GM12878 (cell line): ENCODE measurements around the gene ZCCHC17. TPM values are rescaled to one million over a fixed set of nuclear protein-coding genes. Genes with fewer than 3 reads are reported as not detected.

Source experiments
- ATAC-seq: fragments of 200-7000 bp; cut with Tn5 transposase; 3 replicates; pipeline ENCODE4 v1.9.1; 2020; ENCODE audit warnings: mild to moderate bottlenecking, moderate library complexity
- BruUV-seq: library from RNA; stranded (reverse); fragments of 400-500 nt; replicated peaks from 2 replicates; lab custom pipeline; 2021; lab: Mats Ljungman, UMichigan
- CTCF ChIA-PET: fragments of 300-600 bp; sonication (Branson Sonifier 250); formaldehyde crosslinking; extraction: SDS; loops from one replicate; lab custom pipeline; 2021; ENCODE audit warnings: inconsistent platforms; lab: Yijun Ruan, JAX
- POLR2A ChIA-PET: fragments of 350-600 bp; formaldehyde crosslinking; extraction: SDS; loops from one replicate; lab custom pipeline; 2021; ENCODE audit warnings: inconsistent platforms; lab: Charles Lee
- RAD21 ChIA-PET: fragments of 300-600 bp; sonication (Branson Sonifier 250); formaldehyde crosslinking; loops from one replicate; lab custom pipeline; 2023; ENCODE audit warnings: antibody characterized with exemption; ENCODE audit not compliant: unreplicated experiment; lab: Charles Lee
- SMC1A ChIA-PET: fragments of 300-600 bp; sonication (Branson Sonifier 250); formaldehyde crosslinking; loops from one replicate; lab custom pipeline; 2023; ENCODE audit not compliant: unreplicated experiment, uncharacterized antibody; lab: Charles Lee
- DNase-seq: peaks from one replicate; pipeline ENCODE4 v3.0.0-alpha.2; 2011; ENCODE audit warnings: low read depth, low spot score
- FAIRE-seq: peaks from 3 replicates; lab custom pipeline; 2011; peaks lifted over from hg19 to GRCh38; lab: Jason Lieb, UNC
- H2AFZ ChIP-seq: 2 replicates; pipeline ENCODE4 v1.6.0; 2011; ENCODE audit warnings: low read depth, low read length, control low read depth; ENCODE audit not compliant: control insufficient read depth
- H3K27ac ChIP-seq: 2 replicates; pipeline ENCODE4 v1.5.1; 2011; ENCODE audit warnings: control low read depth; ENCODE audit not compliant: control insufficient read depth, insufficient read depth
- H3K27me3 ChIP-seq, 2 experiments: replicated peaks in 1 of 2; 2 replicates each; pipeline versions ENCODE4 v1.6.0 to v1.6.1; 2011; ENCODE audit warnings: low read length in 1 of 2; ENCODE audit not compliant: control insufficient read depth in 2 of 2, insufficient read depth in 2 of 2
- H3K36me3 ChIP-seq, 2 experiments: 2 replicates each; pipeline ENCODE4 v1.5.1; 2011; ENCODE audit warnings: low read length in 1 of 2; ENCODE audit not compliant: control insufficient read depth in 2 of 2, insufficient read depth in 2 of 2
- H3K4me1 ChIP-seq: 2 replicates; pipeline ENCODE4 v1.6.1; 2011; ENCODE audit warnings: mild to moderate bottlenecking, low read length, moderate library complexity, mixed read lengths; ENCODE audit not compliant: control insufficient read depth, insufficient read depth
- H3K4me2 ChIP-seq: 2 replicates; pipeline ENCODE4 v1.6.0; 2011; ENCODE audit warnings: control low read depth; ENCODE audit not compliant: control insufficient read depth, insufficient read depth
- H3K4me3 ChIP-seq: fragments of 200-600 bp; sonication (generic); 2 replicates; pipeline ENCODE4 v1.5.1; 2016
- H3K79me2 ChIP-seq: 2 replicates; pipeline ENCODE4 v1.6.0; 2011; ENCODE audit warnings: low read length; ENCODE audit not compliant: control insufficient read depth, insufficient read depth
- H3K9ac ChIP-seq: 2 replicates; pipeline ENCODE4 v1.8.0; 2011; ENCODE audit warnings: low read length, control low read depth, mixed read lengths; ENCODE audit not compliant: control insufficient read depth, insufficient read depth
- H3K9me3 ChIP-seq: replicated peaks from 3 replicates; pipeline ENCODE4 v1.5.1; 2011; ENCODE audit warnings: mild to moderate bottlenecking, low read length; ENCODE audit not compliant: control insufficient read depth, insufficient read depth
- H4K20me1 ChIP-seq: 2 replicates; pipeline ENCODE4 v1.6.0; 2011; ENCODE audit not compliant: control insufficient read depth, insufficient read depth
- CBFB ChIP-seq: IDR thresholded peaks from 2 replicates; pipeline ENCODE4 v1.6.1; 2016; ENCODE audit warnings: antibody characterized with exemption, low read depth
- E4F1 ChIP-seq: fragments of 450-650 bp; IDR thresholded peaks from 2 replicates; pipeline ENCODE4 v1.6.1; 2018; ENCODE audit warnings: borderline replicate concordance, mild to moderate bottlenecking; ENCODE audit not compliant: partially characterized antibody
- GABPA ChIP-seq: IDR thresholded peaks from 2 replicates; pipeline ENCODE4 v1.6.1; 2014; ENCODE audit warnings: antibody characterized with exemption, low read depth, mild to moderate bottlenecking, inconsistent platforms
- IKZF2 ChIP-seq, 2 experiments: fragments of 450-650 bp; IDR thresholded peaks; 2 replicates each; pipeline ENCODE4 v1.6.1; 2017; ENCODE audit warnings: mild to moderate bottlenecking in 2 of 2, moderate library complexity in 2 of 2
- IRF4 ChIP-seq: IDR thresholded peaks from 2 replicates; pipeline ENCODE4 v1.6.1; 2011; ENCODE audit warnings: low read depth, low read length
- JUND ChIP-seq: IDR thresholded peaks from 2 replicates; pipeline ENCODE4 v1.6.1; 2012; ENCODE audit warnings: low read depth, mild to moderate bottlenecking, low read length, improper control_type of control experiment, moderate library complexity
- KDM1A ChIP-seq: fragments of 200-600 bp; sonication (generic); IDR thresholded peaks from 2 replicates; pipeline ENCODE4 v1.6.1; 2016; ENCODE audit warnings: borderline replicate concordance
- MYC ChIP-seq: IDR thresholded peaks from 2 replicates; pipeline ENCODE4 v1.6.1; 2011; ENCODE audit warnings: mild to moderate bottlenecking, low read length, moderate library complexity, inconsistent platforms; ENCODE audit not compliant: insufficient read depth, insufficient replicate concordance, insufficient read length, severe bottlenecking
- PKNOX1 ChIP-seq: fragments of 450-650 bp; IDR thresholded peaks from 2 replicates; pipeline ENCODE4 v1.6.1; 2016; ENCODE audit warnings: mild to moderate bottlenecking
- POLR2AphosphoS2 ChIP-seq: IDR thresholded peaks from 2 replicates; pipeline ENCODE4 v1.6.1; 2011; ENCODE audit warnings: low read depth, mild to moderate bottlenecking, low read length, improper control_type of control experiment, moderate library complexity
- POLR2AphosphoS5 ChIP-seq: IDR thresholded peaks from 2 replicates; pipeline ENCODE4 v1.6.1; 2011; ENCODE audit warnings: mild to moderate bottlenecking, low read length, inconsistent platforms
- RAD21 ChIP-seq: IDR thresholded peaks from 2 replicates; pipeline ENCODE4 v1.6.1; 2011; ENCODE audit warnings: mild to moderate bottlenecking, low read depth, low read length, moderate library complexity; ENCODE audit not compliant: insufficient read depth
- SRF ChIP-seq, 2 experiments: IDR thresholded peaks; 2 replicates each; pipeline ENCODE4 v1.6.1; 2011; ENCODE audit warnings: low read depth in 2 of 2, low read length in 2 of 2, mild to moderate bottlenecking in 1 of 2, moderate library complexity in 1 of 2
- TCF12 ChIP-seq: IDR thresholded peaks from 2 replicates; pipeline ENCODE4 v1.6.1; 2011; ENCODE audit warnings: low read depth, mild to moderate bottlenecking, low read length
- WRNIP1 ChIP-seq: IDR thresholded peaks from 2 replicates; pipeline ENCODE4 v1.6.1; 2011; ENCODE audit warnings: low read depth, low read length, improper control_type of control experiment, borderline replicate concordance
- ZNF384 ChIP-seq: IDR thresholded peaks from 2 replicates; pipeline ENCODE4 v1.6.1; 2012; ENCODE audit warnings: low read depth, mild to moderate bottlenecking, low read length, improper control_type of control experiment, borderline replicate concordance
- ZNF622 ChIP-seq: fragments of 450-650 bp; IDR thresholded peaks from 2 replicates; pipeline ENCODE4 v1.6.1; 2017; ENCODE audit warnings: mild to moderate bottlenecking, inconsistent platforms
- WGBS: methylation state at CpG from one replicate; pipeline ENCODE4 v1.1.6; 2016; ENCODE audit warnings: low lambda C conversion rate; ENCODE audit not compliant: insufficient replicate concordance, insufficient coverage; ENCODE audit errors: missing lambda C conversion rate; 5-methylcytosine and 5-hydroxymethylcytosine counted together
- in situ Hi-C: fragments of 300-500 bp; cut with MboI; formaldehyde crosslinking; loops from 9 replicates; pipeline ENCODE4 v1.14.3; 2018; ENCODE audit warnings: mixed read lengths
- intact Hi-C: fragments of 100-400 bp; cut with micrococcal nuclease; formaldehyde crosslinking; loops from one replicate; pipeline ENCODE4 v1.14.2; 2022; ENCODE audit not compliant: unreplicated experiment
- polyA plus RNA-seq, 11 experiments: library from polyadenylated mRNA; depleted of rRNA in 4 of 11; unstranded in 6 of 11; stranded (reverse) in 5 of 11; fragments of >200 nt; fragmentation: Nextera tagmentation in 4 of 11; fragmentation: Illumina TruSeq in 1 of 11; extraction: Ambion mirVana in 4 of 11; extraction: Trizol in 1 of 11; gene quantifications; 1 replicate in 1 of 11; 2 replicates in 10 of 11; pipeline versions ENCODE4 v1.2.1 to v1.2.3, GENCODE V29; 2011 to 2016; ENCODE audit warnings: inconsistent platforms in 2 of 11, missing spikeins in 2 of 11, low read depth in 1 of 11
- total RNA-seq, 4 experiments: library from RNA; depleted of rRNA in 3 of 4; stranded (reverse); fragments of >200 nt in 3 of 4; fragmentation: Illumina TruSeq in 1 of 4; extraction: Trizol in 1 of 4; gene quantifications; 2 replicates each; pipeline versions ENCODE4 v1.2.1 to v1.2.3, GENCODE V29; 2013 to 2021
- TF ChIP-seq, protein P1 (sequence below): fragments of 450-650 bp; IDR thresholded peaks from 2 replicates; pipeline ENCODE4 v1.6.1; 2017; ENCODE audit warnings: mild to moderate bottlenecking, low read depth, inconsistent platforms; ENCODE audit not compliant: poor library complexity, severe bottlenecking

The ZCCHC17 gene
- total and polyA plus RNA-seq, 10 of the 15 experiments (the other 5 are each of a cell fraction or from before 2014, with no cell fraction given), result 22.3 to 86.3 (median 47.0) TPM

- no peak for DNase-seq
- Histone ChIP-seq H3K9ac (no peak overlapping the region), H3K27me3 (no peaks in the 10 kb centered on the region), H3K4me3 (no peak overlapping the region), H3K4me2 (no peak overlapping the region), H3K27ac (no peak overlapping the region), H3K4me1 (no peaks in the 10 kb centered on the region), H2AFZ (no peak overlapping the region), H3K79me2 (no peaks in the 10 kb centered on the region), H4K20me1 (no peaks in the 10 kb centered on the region), H3K36me3 (peaks cover 0 to 12% of the 10 kb centered on the region in 2 experiments; a peak in 2 of 4 replicates), H3K9me3 (no peaks in the 10 kb centered on the region)
- no TSS peak for BruUV-seq
- intact Hi-C loops, result no loop called here
- CTCF ChIA-PET, result no interaction called here
- SMC1A ChIA-PET, result no interaction called here
- in situ Hi-C loops, result no loop called here
- TF ChIP-seq CBFB (no peak), E4F1 (no peak), MYC (no peak), POLR2AphosphoS5 (no peak), GABPA (no peak), SRF (IDR thresholded peaks at IDR 0.05; ENCODE audit: low read depth in 2 of 2, low read length in 2 of 2) (no peak), KDM1A (no peak), PKNOX1 (no peak), ZNF622 (no peak), POLR2AphosphoS2 (no peak), RAD21 (no peak), ZNF384 (no peak), WRNIP1 (no peak), TCF12 (no peak), JUND (no peak), IKZF2 (IDR thresholded peaks at IDR 0.05) (no peak), IRF4 (no peak)
- TF ChIP-seq, protein P1, sequence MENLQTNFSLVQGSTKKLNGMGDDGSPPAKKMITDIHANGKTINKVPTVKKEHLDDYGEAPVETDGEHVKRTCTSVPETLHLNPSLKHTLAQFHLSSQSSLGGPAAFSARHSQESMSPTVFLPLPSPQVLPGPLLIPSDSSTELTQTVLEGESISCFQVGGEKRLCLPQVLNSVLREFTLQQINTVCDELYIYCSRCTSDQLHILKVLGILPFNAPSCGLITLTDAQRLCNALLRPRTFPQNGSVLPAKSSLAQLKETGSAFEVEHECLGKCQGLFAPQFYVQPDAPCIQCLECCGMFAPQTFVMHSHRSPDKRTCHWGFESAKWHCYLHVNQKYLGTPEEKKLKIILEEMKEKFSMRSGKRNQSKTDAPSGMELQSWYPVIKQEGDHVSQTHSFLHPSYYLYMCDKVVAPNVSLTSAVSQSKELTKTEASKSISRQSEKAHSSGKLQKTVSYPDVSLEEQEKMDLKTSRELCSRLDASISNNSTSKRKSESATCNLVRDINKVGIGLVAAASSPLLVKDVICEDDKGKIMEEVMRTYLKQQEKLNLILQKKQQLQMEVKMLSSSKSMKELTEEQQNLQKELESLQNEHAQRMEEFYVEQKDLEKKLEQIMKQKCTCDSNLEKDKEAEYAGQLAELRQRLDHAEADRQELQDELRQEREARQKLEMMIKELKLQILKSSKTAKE, result no peak
- POLR2A ChIA-PET, result no interaction called here
- no peak for FAIRE-seq
- no peak for ATAC-seq
- RAD21 ChIA-PET, result no interaction called here
- 93% methylated on average over 2 of the region's 2 CpGs for WGBS
Observed at GRCh38 chr1:31345635-31346034, 48.8 kb downstream of the ZCCHC17 start.
